ENCODE measurements around the gene GRHPR.

- no peak; the same call in 1 of the 2 replicates for TF ChIP-seq POLR2AphosphoS5 (IDR thresholded peaks at IDR 0.05; ENCODE audit: low read depth, low read length)
- TF ChIP-seq POLR2A (IDR thresholded peaks at IDR 0.05; ENCODE audit: low read depth, low read length): no peak; the same call in 1 of the 2 replicates
- TF ChIP-seq TAF1 (IDR thresholded peaks at IDR 0.05; ENCODE audit: low read depth, low read length): no peak
- TF ChIP-seq POU2F2 (IDR thresholded peaks at IDR 0.05; ENCODE audit: low read depth, low read length): no peak
- no peak for TF ChIP-seq SPI1 (IDR thresholded peaks at IDR 0.05; ENCODE audit: low read depth, low read length)
Observed at GRCh38 chr9:37429441-37430285, 7.2 kb downstream of the GRHPR start.

All from GM12891 (cell line).